ENCODE results near the gene SIGLEC12.

The SIGLEC12 gene

DNA sequence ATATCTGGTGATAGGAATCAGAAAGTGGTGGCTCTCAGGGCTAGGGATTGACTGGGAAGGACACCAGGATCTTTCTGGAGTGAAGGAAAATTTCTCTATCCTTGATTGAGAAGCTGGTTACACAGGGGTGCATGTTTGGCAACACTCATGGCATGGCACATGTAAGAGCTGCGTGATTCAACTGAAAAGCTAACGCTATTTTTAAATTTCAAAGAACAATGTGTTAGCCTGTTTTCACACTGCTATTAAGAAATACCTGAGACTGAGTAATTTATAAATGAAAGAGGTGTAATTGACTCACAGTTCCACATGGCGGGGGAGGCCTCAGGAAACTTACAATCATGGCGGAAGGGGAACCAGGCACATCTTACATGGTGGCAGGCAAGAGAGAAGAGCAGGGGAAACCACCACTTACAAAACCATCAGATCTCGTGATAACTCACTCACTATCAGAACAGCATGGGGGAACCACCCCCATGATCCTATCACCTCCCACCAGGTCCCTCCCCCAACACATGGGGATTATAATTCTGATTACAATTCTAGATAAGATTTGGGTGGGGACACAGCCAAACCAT lies 50.8 kb downstream of the SIGLEC12 start:
- no peak for TF ChIP-seq ZNF8 (CRISPR knock-in tag; IDR thresholded peaks at IDR 0.05)
- no peak for TF ChIP-seq ZFP3 (CRISPR knock-in tag; IDR thresholded peaks at IDR 0.05)
- TF ChIP-seq, protein P1, sequence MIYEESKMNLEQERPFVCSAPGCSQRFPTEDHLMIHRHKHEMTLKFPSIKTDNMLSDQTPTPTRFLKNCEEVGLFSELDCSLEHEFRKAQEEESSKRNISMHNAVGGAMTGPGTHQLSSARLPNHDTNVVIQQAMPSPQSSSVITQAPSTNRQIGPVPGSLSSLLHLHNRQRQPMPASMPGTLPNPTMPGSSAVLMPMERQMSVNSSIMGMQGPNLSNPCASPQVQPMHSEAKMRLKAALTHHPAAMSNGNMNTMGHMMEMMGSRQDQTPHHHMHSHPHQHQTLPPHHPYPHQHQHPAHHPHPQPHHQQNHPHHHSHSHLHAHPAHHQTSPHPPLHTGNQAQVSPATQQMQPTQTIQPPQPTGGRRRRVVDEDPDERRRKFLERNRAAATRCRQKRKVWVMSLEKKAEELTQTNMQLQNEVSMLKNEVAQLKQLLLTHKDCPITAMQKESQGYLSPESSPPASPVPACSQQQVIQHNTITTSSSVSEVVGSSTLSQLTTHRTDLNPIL (CRISPR knock-in tag; IDR thresholded peaks at IDR 0.05; ENCODE audit: low read depth) = no peak
- no peak for TF ChIP-seq PPARA (CRISPR knock-in tag; IDR thresholded peaks at IDR 0.05; ENCODE audit: borderline replicate concordance)
- no peak for TF ChIP-seq GLIS3 (CRISPR knock-in tag; IDR thresholded peaks at IDR 0.05)
- TF ChIP-seq ZC3H10 (CRISPR knock-in tag; IDR thresholded peaks at IDR 0.05) = no peak
- TF ChIP-seq ISL1 (CRISPR knock-in tag; IDR thresholded peaks at IDR 0.05) = no peak
- no peak for TF ChIP-seq SNAI2 (CRISPR knock-in tag; IDR thresholded peaks at IDR 0.05)
- no peak for TF ChIP-seq OSR1 (CRISPR knock-in tag; IDR thresholded peaks at IDR 0.05)
- TF ChIP-seq ZNF70 (CRISPR knock-in tag; IDR thresholded peaks at IDR 0.05) = no peak
- no peak for TF ChIP-seq TCF4 (CRISPR knock-in tag; IDR thresholded peaks at IDR 0.05; ENCODE audit: borderline replicate concordance)
- TF ChIP-seq ZFP30 (CRISPR knock-in tag; IDR thresholded peaks at IDR 0.05) = no peak
- no peak for TF ChIP-seq ARNTL (CRISPR knock-in tag; IDR thresholded peaks at IDR 0.05; ENCODE audit: borderline replicate concordance, low read depth)
- TF ChIP-seq, protein P2, sequence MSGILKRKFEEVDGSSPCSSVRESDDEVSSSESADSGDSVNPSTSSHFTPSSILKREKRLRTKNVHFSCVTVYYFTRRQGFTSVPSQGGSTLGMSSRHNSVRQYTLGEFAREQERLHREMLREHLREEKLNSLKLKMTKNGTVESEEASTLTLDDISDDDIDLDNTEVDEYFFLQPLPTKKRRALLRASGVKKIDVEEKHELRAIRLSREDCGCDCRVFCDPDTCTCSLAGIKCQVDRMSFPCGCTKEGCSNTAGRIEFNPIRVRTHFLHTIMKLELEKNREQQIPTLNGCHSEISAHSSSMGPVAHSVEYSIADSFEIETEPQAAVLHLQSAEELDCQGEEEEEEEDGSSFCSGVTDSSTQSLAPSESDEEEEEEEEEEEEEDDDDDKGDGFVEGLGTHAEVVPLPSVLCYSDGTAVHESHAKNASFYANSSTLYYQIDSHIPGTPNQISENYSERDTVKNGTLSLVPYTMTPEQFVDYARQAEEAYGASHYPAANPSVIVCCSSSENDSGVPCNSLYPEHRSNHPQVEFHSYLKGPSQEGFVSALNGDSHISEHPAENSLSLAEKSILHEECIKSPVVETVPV (CRISPR knock-in tag; IDR thresholded peaks at IDR 0.05) = no peak
- no peak for TF ChIP-seq ESRRG (CRISPR knock-in tag; IDR thresholded peaks at IDR 0.05)
- TF ChIP-seq, protein P3, sequence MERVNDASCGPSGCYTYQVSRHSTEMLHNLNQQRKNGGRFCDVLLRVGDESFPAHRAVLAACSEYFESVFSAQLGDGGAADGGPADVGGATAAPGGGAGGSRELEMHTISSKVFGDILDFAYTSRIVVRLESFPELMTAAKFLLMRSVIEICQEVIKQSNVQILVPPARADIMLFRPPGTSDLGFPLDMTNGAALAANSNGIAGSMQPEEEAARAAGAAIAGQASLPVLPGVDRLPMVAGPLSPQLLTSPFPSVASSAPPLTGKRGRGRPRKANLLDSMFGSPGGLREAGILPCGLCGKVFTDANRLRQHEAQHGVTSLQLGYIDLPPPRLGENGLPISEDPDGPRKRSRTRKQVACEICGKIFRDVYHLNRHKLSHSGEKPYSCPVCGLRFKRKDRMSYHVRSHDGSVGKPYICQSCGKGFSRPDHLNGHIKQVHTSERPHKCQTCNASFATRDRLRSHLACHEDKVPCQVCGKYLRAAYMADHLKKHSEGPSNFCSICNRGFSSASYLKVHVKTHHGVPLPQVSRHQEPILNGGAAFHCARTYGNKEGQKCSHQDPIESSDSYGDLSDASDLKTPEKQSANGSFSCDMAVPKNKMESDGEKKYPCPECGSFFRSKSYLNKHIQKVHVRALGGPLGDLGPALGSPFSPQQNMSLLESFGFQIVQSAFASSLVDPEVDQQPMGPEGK (CRISPR knock-in tag; IDR thresholded peaks at IDR 0.05; ENCODE audit: borderline replicate concordance) = no peak
- TF ChIP-seq TOX (CRISPR knock-in tag; IDR thresholded peaks at IDR 0.05; ENCODE audit: borderline replicate concordance) = no peak
- ATAC-seq = no peak

DNA sequence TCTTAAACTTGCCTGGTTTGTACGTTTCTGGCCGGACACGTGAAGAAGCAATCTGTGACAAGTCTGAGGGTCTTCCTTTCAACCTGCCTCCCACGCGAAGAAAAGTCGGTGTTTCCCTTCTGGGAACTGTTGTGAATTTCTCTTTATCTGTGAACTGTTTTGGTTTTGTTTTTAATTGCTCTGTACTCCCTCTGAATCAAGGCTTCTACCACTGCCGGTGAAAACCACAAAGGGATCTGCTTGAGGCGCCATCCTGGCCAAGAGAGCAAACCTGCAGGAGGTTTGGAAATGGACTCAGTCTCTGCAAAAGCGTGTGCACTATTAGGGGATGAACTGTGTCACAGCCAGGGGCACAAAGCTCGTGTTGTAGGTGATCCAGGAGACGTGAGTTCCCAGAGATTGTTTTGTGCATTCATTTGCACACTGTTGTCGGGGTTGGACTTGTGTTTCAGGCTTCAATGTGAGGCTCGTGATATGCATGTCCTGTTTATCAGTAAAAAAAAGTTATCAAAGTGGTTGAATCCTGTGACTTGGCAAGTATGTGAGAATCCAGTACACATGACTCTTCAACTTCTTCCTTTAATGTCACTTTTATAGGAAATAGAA lies 53.1 kb downstream of the SIGLEC12 start:
- no peak for ATAC-seq
- TF ChIP-seq ARNTL (CRISPR knock-in tag; IDR thresholded peaks at IDR 0.05; ENCODE audit: borderline replicate concordance, low read depth) = no peak
- no peak for TF ChIP-seq ZC3H10 (CRISPR knock-in tag; IDR thresholded peaks at IDR 0.05)
- no peak for TF ChIP-seq OSR1 (CRISPR knock-in tag; IDR thresholded peaks at IDR 0.05)
- no peak for TF ChIP-seq PPARA (CRISPR knock-in tag; IDR thresholded peaks at IDR 0.05; ENCODE audit: borderline replicate concordance)
- TF ChIP-seq GLIS3 (CRISPR knock-in tag; IDR thresholded peaks at IDR 0.05) = no peak
- TF ChIP-seq ZFP3 (CRISPR knock-in tag; IDR thresholded peaks at IDR 0.05) = no peak
- TF ChIP-seq RARB (CRISPR knock-in tag; IDR thresholded peaks at IDR 0.05) = no peak
- TF ChIP-seq, protein P4, sequence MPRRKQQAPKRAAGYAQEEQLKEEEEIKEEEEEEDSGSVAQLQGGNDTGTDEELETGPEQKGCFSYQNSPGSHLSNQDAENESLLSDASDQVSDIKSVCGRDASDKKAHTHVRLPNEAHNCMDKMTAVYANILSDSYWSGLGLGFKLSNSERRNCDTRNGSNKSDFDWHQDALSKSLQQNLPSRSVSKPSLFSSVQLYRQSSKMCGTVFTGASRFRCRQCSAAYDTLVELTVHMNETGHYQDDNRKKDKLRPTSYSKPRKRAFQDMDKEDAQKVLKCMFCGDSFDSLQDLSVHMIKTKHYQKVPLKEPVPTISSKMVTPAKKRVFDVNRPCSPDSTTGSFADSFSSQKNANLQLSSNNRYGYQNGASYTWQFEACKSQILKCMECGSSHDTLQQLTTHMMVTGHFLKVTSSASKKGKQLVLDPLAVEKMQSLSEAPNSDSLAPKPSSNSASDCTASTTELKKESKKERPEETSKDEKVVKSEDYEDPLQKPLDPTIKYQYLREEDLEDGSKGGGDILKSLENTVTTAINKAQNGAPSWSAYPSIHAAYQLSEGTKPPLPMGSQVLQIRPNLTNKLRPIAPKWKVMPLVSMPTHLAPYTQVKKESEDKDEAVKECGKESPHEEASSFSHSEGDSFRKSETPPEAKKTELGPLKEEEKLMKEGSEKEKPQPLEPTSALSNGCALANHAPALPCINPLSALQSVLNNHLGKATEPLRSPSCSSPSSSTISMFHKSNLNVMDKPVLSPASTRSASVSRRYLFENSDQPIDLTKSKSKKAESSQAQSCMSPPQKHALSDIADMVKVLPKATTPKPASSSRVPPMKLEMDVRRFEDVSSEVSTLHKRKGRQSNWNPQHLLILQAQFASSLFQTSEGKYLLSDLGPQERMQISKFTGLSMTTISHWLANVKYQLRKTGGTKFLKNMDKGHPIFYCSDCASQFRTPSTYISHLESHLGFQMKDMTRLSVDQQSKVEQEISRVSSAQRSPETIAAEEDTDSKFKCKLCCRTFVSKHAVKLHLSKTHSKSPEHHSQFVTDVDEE (CRISPR knock-in tag; IDR thresholded peaks at IDR 0.05) = no peak
- TF ChIP-seq SNAI2 (CRISPR knock-in tag; IDR thresholded peaks at IDR 0.05) = no peak
- TF ChIP-seq, protein P3 (CRISPR knock-in tag; IDR thresholded peaks at IDR 0.05; ENCODE audit: borderline replicate concordance) = no peak
- no peak for TF ChIP-seq BACH2 (CRISPR knock-in tag; IDR thresholded peaks at IDR 0.05; ENCODE audit: borderline replicate concordance)
- no peak for TF ChIP-seq CSDC2 (CRISPR knock-in tag; IDR thresholded peaks at IDR 0.05)
- TF ChIP-seq TOX (CRISPR knock-in tag; IDR thresholded peaks at IDR 0.05; ENCODE audit: borderline replicate concordance) = no peak
- TF ChIP-seq, protein P5, sequence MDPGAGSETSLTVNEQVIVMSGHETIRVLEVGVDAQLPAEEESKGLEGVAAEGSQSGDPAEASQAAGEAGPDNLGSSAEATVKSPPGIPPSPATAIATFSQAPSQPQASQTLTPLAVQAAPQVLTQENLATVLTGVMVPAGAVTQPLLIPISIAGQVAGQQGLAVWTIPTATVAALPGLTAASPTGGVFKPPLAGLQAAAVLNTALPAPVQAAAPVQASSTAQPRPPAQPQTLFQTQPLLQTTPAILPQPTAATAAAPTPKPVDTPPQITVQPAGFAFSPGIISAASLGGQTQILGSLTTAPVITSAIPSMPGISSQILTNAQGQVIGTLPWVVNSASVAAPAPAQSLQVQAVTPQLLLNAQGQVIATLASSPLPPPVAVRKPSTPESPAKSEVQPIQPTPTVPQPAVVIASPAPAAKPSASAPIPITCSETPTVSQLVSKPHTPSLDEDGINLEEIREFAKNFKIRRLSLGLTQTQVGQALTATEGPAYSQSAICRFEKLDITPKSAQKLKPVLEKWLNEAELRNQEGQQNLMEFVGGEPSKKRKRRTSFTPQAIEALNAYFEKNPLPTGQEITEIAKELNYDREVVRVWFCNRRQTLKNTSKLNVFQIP (CRISPR knock-in tag; IDR thresholded peaks at IDR 0.05; ENCODE audit: borderline replicate concordance, low read depth) = no peak
- TF ChIP-seq, protein P2 (CRISPR knock-in tag; IDR thresholded peaks at IDR 0.05) = no peak
- no peak for TF ChIP-seq ZNF565 (CRISPR knock-in tag; conservative IDR thresholded peaks at IDR 0.05; ENCODE audit: low read depth)
- TF ChIP-seq ZFP30 (CRISPR knock-in tag; IDR thresholded peaks at IDR 0.05) = no peak
